ENCODE data around the gene FZD1.

Gene FZD1

DNA sequence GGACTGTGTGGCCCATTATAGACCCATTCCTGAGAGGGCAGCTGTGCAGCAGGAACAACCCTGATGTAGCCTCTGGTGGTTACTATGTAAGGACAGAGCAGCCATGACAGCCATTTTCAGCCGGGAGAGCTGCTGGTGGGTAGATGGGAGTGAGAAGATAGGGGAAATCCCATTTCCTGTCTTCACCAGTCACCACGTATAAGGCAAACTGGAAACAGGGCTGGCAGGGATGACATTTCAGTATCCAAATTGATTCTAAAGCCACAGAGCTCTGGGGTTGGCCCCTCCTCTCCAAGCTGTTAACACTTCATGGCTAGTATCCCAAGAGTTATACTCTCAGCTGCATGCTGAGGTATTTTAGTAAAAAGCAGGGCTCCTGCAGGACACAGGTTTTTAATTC lies 15.2 kb upstream of the FZD1 start:
- TF ChIP-seq EP300 (IDR thresholded peaks at IDR 0.05; ENCODE audit: borderline replicate concordance), result no peak
- TF ChIP-seq TEAD4 (IDR thresholded peaks at IDR 0.05), result no peak
- no peak for TF ChIP-seq RAD21 (IDR thresholded peaks at IDR 0.05; ENCODE audit: low read depth)
- no peak for TF ChIP-seq CEBPB (IDR thresholded peaks at IDR 0.05)
- TF ChIP-seq, protein P1, sequence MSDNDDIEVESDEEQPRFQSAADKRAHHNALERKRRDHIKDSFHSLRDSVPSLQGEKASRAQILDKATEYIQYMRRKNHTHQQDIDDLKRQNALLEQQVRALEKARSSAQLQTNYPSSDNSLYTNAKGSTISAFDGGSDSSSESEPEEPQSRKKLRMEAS (IDR thresholded peaks at IDR 0.05), result no peak
- TF ChIP-seq YY1 (IDR thresholded peaks at IDR 0.05; ENCODE audit: low read depth), result no peak
- TF ChIP-seq, protein P2, sequence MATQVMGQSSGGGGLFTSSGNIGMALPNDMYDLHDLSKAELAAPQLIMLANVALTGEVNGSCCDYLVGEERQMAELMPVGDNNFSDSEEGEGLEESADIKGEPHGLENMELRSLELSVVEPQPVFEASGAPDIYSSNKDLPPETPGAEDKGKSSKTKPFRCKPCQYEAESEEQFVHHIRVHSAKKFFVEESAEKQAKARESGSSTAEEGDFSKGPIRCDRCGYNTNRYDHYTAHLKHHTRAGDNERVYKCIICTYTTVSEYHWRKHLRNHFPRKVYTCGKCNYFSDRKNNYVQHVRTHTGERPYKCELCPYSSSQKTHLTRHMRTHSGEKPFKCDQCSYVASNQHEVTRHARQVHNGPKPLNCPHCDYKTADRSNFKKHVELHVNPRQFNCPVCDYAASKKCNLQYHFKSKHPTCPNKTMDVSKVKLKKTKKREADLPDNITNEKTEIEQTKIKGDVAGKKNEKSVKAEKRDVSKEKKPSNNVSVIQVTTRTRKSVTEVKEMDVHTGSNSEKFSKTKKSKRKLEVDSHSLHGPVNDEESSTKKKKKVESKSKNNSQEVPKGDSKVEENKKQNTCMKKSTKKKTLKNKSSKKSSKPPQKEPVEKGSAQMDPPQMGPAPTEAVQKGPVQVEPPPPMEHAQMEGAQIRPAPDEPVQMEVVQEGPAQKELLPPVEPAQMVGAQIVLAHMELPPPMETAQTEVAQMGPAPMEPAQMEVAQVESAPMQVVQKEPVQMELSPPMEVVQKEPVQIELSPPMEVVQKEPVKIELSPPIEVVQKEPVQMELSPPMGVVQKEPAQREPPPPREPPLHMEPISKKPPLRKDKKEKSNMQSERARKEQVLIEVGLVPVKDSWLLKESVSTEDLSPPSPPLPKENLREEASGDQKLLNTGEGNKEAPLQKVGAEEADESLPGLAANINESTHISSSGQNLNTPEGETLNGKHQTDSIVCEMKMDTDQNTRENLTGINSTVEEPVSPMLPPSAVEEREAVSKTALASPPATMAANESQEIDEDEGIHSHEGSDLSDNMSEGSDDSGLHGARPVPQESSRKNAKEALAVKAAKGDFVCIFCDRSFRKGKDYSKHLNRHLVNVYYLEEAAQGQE (IDR thresholded peaks at IDR 0.05; ENCODE audit: low read depth), result no peak
- no peak for TF ChIP-seq ZBTB7A (IDR thresholded peaks at IDR 0.05; ENCODE audit: low read depth)
- TF ChIP-seq NFIC (IDR thresholded peaks at IDR 0.05), result no peak
- TF ChIP-seq TAF1 (IDR thresholded peaks at IDR 0.05; ENCODE audit: low read depth), result no peak
- TF ChIP-seq EGR1 (IDR thresholded peaks at IDR 0.05), result no peak
- TF ChIP-seq, protein P3, sequence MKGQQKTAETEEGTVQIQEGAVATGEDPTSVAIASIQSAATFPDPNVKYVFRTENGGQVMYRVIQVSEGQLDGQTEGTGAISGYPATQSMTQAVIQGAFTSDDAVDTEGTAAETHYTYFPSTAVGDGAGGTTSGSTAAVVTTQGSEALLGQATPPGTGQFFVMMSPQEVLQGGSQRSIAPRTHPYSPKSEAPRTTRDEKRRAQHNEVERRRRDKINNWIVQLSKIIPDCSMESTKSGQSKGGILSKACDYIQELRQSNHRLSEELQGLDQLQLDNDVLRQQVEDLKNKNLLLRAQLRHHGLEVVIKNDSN (IDR thresholded peaks at IDR 0.05), result no peak
- TF ChIP-seq TCF12 (IDR thresholded peaks at IDR 0.05; ENCODE audit: low read depth), result no peak
- TF ChIP-seq CREB1 (IDR thresholded peaks at IDR 0.05; ENCODE audit: low read depth), result no peak
- TF ChIP-seq FOXM1 (IDR thresholded peaks at IDR 0.05; ENCODE audit: borderline replicate concordance, low read depth), result no peak

DNA sequence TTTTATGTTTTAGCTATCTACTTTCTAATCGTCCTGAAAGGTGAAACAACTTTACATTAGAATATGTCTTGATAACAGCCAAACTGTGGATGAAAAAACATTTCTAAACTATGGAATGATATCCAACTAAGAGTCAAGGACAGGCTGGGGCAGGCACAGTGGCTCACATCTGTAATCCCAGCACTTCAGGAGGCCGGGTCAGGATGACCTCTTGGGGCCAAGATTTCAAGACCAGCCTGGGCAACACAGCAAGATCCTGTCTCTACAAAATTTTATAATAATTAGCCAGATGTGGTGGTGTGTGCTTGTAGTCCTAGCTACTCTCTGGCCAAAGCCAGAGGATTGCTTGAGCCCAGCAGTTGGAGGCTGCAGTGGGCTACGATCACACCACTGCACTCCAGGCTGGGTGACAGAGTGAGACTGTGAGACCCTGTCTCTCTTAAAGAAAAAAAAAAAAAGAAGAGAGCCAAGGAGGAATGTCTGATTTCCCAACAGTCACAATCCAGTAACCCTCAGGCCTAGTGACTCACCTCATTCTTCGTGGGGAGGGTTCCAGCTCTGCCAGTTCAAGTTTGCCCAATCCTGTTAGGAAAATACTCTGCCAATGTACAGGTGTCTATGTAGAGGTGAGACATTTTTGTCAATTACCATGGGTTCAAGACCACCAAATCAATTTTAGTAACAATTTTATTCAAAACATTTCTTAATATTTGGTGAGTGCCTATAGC lies 14.6 kb upstream of the FZD1 start:
- TF ChIP-seq EGR1 (IDR thresholded peaks at IDR 0.05) (no peak), ZBTB7A (IDR thresholded peaks at IDR 0.05; ENCODE audit: low read depth) (no peak), TCF12 (IDR thresholded peaks at IDR 0.05; ENCODE audit: low read depth) (no peak), YY1 (IDR thresholded peaks at IDR 0.05; ENCODE audit: low read depth) (no peak), CEBPB (IDR thresholded peaks at IDR 0.05) (0 out of 2 replicates have a peak, but pooled peaks have one; percentile 6), CREB1 (IDR thresholded peaks at IDR 0.05; ENCODE audit: low read depth) (no peak)
- TF ChIP-seq, protein P1 (IDR thresholded peaks at IDR 0.05), result no peak

DNA sequence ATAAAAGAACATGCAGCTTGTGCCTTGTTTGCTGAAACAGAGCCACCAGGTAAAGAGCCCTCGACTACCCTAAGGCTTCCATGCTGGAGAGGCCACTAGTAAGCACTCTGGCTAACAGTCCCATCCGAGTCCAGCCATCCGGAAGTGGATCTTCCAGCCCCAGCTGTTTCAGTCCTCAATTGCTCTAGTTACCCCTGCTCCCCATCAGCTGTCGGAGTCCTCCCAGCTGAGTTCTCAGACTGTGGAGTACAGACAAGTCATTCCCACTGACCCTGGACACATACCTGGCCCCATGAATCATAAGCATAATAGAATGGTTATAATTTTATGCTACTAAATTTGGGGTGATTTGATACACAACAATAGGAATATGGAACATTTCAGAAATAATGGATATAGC lies 13.5 kb upstream of the FZD1 start:
- no peak for TF ChIP-seq CEBPB (IDR thresholded peaks at IDR 0.05)
- TF ChIP-seq NFIC (IDR thresholded peaks at IDR 0.05), result no peak
- TF ChIP-seq ZBTB7A (IDR thresholded peaks at IDR 0.05; ENCODE audit: low read depth), result no peak
- TF ChIP-seq CREB1 (IDR thresholded peaks at IDR 0.05; ENCODE audit: low read depth), result no peak
- TF ChIP-seq, protein P1 (IDR thresholded peaks at IDR 0.05), result no peak
- TF ChIP-seq TAF1 (IDR thresholded peaks at IDR 0.05; ENCODE audit: low read depth), result no peak
- TF ChIP-seq FOXM1 (IDR thresholded peaks at IDR 0.05; ENCODE audit: borderline replicate concordance, low read depth), result no peak
- TF ChIP-seq RAD21 (IDR thresholded peaks at IDR 0.05; ENCODE audit: low read depth), result no peak
- TF ChIP-seq, protein P2 (IDR thresholded peaks at IDR 0.05; ENCODE audit: low read depth), result no peak
- no peak for TF ChIP-seq EP300 (IDR thresholded peaks at IDR 0.05; ENCODE audit: borderline replicate concordance)
- TF ChIP-seq TEAD4 (IDR thresholded peaks at IDR 0.05), result no peak
- no peak for TF ChIP-seq EGR1 (IDR thresholded peaks at IDR 0.05)
- TF ChIP-seq, protein P3 (IDR thresholded peaks at IDR 0.05), result no peak
- TF ChIP-seq YY1 (IDR thresholded peaks at IDR 0.05; ENCODE audit: low read depth), result no peak
- no peak for TF ChIP-seq TCF12 (IDR thresholded peaks at IDR 0.05; ENCODE audit: low read depth)

DNA sequence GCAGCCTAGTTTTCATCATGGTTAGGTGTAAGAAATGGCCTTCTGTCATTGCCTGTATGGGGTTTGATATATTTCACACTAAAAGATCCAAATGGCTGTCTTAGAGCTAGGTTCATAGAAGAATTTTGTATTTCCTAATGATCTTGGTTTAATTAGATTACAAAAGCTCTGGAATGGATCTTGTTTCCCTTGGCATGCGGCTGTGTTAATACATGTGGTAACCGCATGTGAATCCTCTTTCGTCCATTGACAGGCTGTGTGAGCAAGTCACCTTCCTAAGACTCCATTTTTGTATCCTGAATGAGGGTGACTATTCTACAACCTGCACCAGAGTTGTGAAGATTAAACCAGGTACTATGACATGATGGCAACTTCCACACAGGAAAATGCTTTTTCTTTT lies 12.4 kb upstream of the FZD1 start:
- TF ChIP-seq RAD21 (IDR thresholded peaks at IDR 0.05; ENCODE audit: low read depth), result no peak
- TF ChIP-seq YY1 (IDR thresholded peaks at IDR 0.05; ENCODE audit: low read depth), result no peak
- TF ChIP-seq, protein P3 (IDR thresholded peaks at IDR 0.05), result no peak
- TF ChIP-seq TEAD4 (IDR thresholded peaks at IDR 0.05), result no peak
- TF ChIP-seq, protein P2 (IDR thresholded peaks at IDR 0.05; ENCODE audit: low read depth), result no peak
- no peak for TF ChIP-seq CEBPB (IDR thresholded peaks at IDR 0.05)
- no peak for TF ChIP-seq TCF12 (IDR thresholded peaks at IDR 0.05; ENCODE audit: low read depth)
- no peak for TF ChIP-seq NFIC (IDR thresholded peaks at IDR 0.05)
- TF ChIP-seq TAF1 (IDR thresholded peaks at IDR 0.05; ENCODE audit: low read depth), result no peak
- no peak for TF ChIP-seq EGR1 (IDR thresholded peaks at IDR 0.05)
- no peak for TF ChIP-seq ZBTB7A (IDR thresholded peaks at IDR 0.05; ENCODE audit: low read depth)
- TF ChIP-seq EP300 (IDR thresholded peaks at IDR 0.05; ENCODE audit: borderline replicate concordance), result no peak
- TF ChIP-seq FOXM1 (IDR thresholded peaks at IDR 0.05; ENCODE audit: borderline replicate concordance, low read depth), result no peak
- no peak for TF ChIP-seq CREB1 (IDR thresholded peaks at IDR 0.05; ENCODE audit: low read depth)
- TF ChIP-seq, protein P1 (IDR thresholded peaks at IDR 0.05), result no peak
